HepG2 (cell line): Measurements from ENCODE around the gene CCDC38. TPM values are rescaled to one million over a fixed set of nuclear protein-coding genes. Genes with fewer than 3 reads are reported as not detected.
A peak's percentile ranks its signal among the peaks of the same experiment; 100 is the strongest.

Experiments used
- ATAC-seq: fragments of 200-7000 bp; cut with Tn5 transposase; 3 replicates; pipeline ENCODE4 v1.9.1; 2020; ENCODE audit warnings: mild to moderate bottlenecking, moderate library complexity
- BruUV-seq: library from RNA; stranded (reverse); fragments of 400-500 nt; replicated peaks from 2 replicates; lab custom pipeline; 2021; lab: Mats Ljungman, UMichigan
- CTCF ChIA-PET: fragments of 300-600 bp; formaldehyde crosslinking; extraction: SDS; loops from one replicate; lab custom pipeline; 2021; ENCODE audit warnings: low total read pairs, inconsistent platforms, low intra/inter-chr PET ratio; lab: Yijun Ruan, JAX
- POLR2A ChIA-PET: fragments of 350-600 bp; sonication (Branson Sonifier 250); formaldehyde crosslinking; loops from one replicate; lab custom pipeline; 2020; ENCODE audit warnings: antibody characterized with exemption, inconsistent platforms; lab: Yijun Ruan, JAX
- DNase-seq: peaks from one replicate; pipeline ENCODE4 v3.0.0-alpha.2; 2015; ENCODE audit warnings: low spot score
- FAIRE-seq: peaks from 3 replicates; lab custom pipeline; 2011; peaks lifted over from hg19 to GRCh38; lab: Jason Lieb, UNC
- H2AFZ ChIP-seq: one replicate; pipeline ENCODE4 v1.6.1; 2011; ENCODE audit warnings: low read length, inconsistent platforms
- H3K27ac ChIP-seq: fragments of 300-600 bp; 3 replicates; pipeline ENCODE4 v1.8.0; 2011; ENCODE audit warnings: mixed run types, mild to moderate bottlenecking, mixed read lengths, low read length, inconsistent platforms; ENCODE audit not compliant: insufficient read depth; ENCODE audit errors: extremely low read length
- H3K27me3 ChIP-seq, 2 experiments: fragments of 200-600 bp in 1 of 2; 2 replicates in 1 of 2; 3 replicates in 1 of 2; pipeline versions ENCODE4 v1.6.0 to v1.8.0; 2011; ENCODE audit warnings: low read length in 2 of 2, mild to moderate bottlenecking in 2 of 2, moderate library complexity in 2 of 2, inconsistent platforms in 1 of 2; ENCODE audit not compliant: insufficient read depth in 2 of 2, control insufficient read depth in 1 of 2
- H3K36me3 ChIP-seq, 2 experiments: fragments of 200-600 bp in 1 of 2; replicated peaks in 1 of 2; 2 replicates in 1 of 2; 3 replicates in 1 of 2; pipeline versions ENCODE4 v1.5.1 to v1.8.0; 2011; ENCODE audit warnings: low read length in 2 of 2, inconsistent platforms in 1 of 2; ENCODE audit not compliant: insufficient read depth in 2 of 2, control insufficient read depth in 1 of 2
- H3K4me1 ChIP-seq: 2 replicates; pipeline ENCODE4 v1.5.1; 2012; ENCODE audit warnings: low read length, inconsistent platforms; ENCODE audit not compliant: insufficient read depth
- H3K4me2 ChIP-seq: 2 replicates; pipeline ENCODE4 v1.6.0; 2011; ENCODE audit warnings: low read depth, low read length, inconsistent platforms
- H3K4me3 ChIP-seq, 3 experiments: fragments of 200-600 bp in 1 of 3; sonication (generic), shearing (Covaris generic) in 1 of 3; replicated peaks in 1 of 3; 2 replicates each; pipeline ENCODE4 v1.5.1; 2011 to 2016; ENCODE audit warnings: low read length in 3 of 3, inconsistent platforms in 2 of 3, low read depth in 2 of 3, mild to moderate bottlenecking in 2 of 3, control low read depth in 1 of 3, mixed read lengths in 1 of 3; ENCODE audit not compliant: insufficient read depth in 1 of 3
- H3K79me2 ChIP-seq: one replicate; pipeline ENCODE4 v1.6.1; 2011; ENCODE audit warnings: low read length, inconsistent platforms; ENCODE audit not compliant: insufficient read depth
- H3K9ac ChIP-seq: 2 replicates; pipeline ENCODE4 v1.6.0; 2011; ENCODE audit warnings: mild to moderate bottlenecking, low read depth, low read length, inconsistent platforms; ENCODE audit not compliant: insufficient read depth
- H3K9me3 ChIP-seq: 2 replicates; pipeline ENCODE4 v1.5.1; 2012; ENCODE audit warnings: mild to moderate bottlenecking, low read length
- H4K20me1 ChIP-seq: 2 replicates; pipeline ENCODE4 v1.6.0; 2011; ENCODE audit warnings: inconsistent platforms, mild to moderate bottlenecking, low read length, moderate library complexity; ENCODE audit not compliant: insufficient read depth
- ARNTL ChIP-seq: sonication (generic); formaldehyde crosslinking; IDR thresholded peaks from 2 replicates; pipeline ENCODE4 v1.4.0; 2020; ENCODE audit warnings: mild to moderate bottlenecking, missing genetic modification reagents
- FOXA1 ChIP-seq, 2 experiments: fragments of 450-650 bp in 1 of 2; sonication (generic) in 1 of 2; formaldehyde crosslinking in 1 of 2; IDR thresholded peaks; 2 replicates each; pipeline versions ENCODE4 v1.4.0 to v1.6.1; 2016 to 2020; ENCODE audit warnings: missing genetic modification reagents in 1 of 2
- NONO ChIP-seq, 2 experiments: fragments of 450-650 bp in 1 of 2; sonication (generic) in 1 of 2; formaldehyde crosslinking in 1 of 2; IDR thresholded peaks in 1 of 2; conservative IDR thresholded peaks in 1 of 2; 2 replicates each; pipeline versions ENCODE4 v1.6.1 to v1.8.0; 2017 to 2022; ENCODE audit warnings: mild to moderate bottlenecking in 1 of 2, missing genetic modification reagents in 1 of 2, moderate library complexity in 1 of 2
- ONECUT2 ChIP-seq: sonication (generic); formaldehyde crosslinking; IDR thresholded peaks from 2 replicates; pipeline ENCODE4 v1.4.0; 2020; ENCODE audit warnings: missing genetic modification reagents
- SNRNP70 ChIP-seq: fragments of 200-400 bp; formaldehyde crosslinking; IDR thresholded peaks from 2 replicates; pipeline ENCODE4 v1.6.1; 2017; ENCODE audit warnings: mild to moderate bottlenecking, low read depth, low read length, moderate library complexity
- SPEN ChIP-seq: sonication (generic); formaldehyde crosslinking; IDR thresholded peaks from 2 replicates; pipeline ENCODE4 v1.5.1; 2020; ENCODE audit warnings: low read depth, mild to moderate bottlenecking, missing genetic modification reagents
- THAP11 ChIP-seq: IDR thresholded peaks from 2 replicates; pipeline ENCODE4 v1.6.1; 2016; ENCODE audit warnings: missing biosample characterization, missing genetic modification reagents
- TMF1 ChIP-seq: sonication (generic); formaldehyde crosslinking; IDR thresholded peaks from 2 replicates; pipeline ENCODE4 v1.8.1; 2022; ENCODE audit warnings: low read depth, missing genetic modification reagents
- ZMYM4 ChIP-seq: sonication (generic); formaldehyde crosslinking; IDR thresholded peaks from 2 replicates; pipeline ENCODE4 v1.8.1; 2023; ENCODE audit warnings: mild to moderate bottlenecking, missing genetic modification reagents
- ZNF367 ChIP-seq: sonication (generic); formaldehyde crosslinking; IDR thresholded peaks from 2 replicates; pipeline ENCODE4 v1.4.0; 2020; ENCODE audit warnings: missing genetic modification reagents, borderline replicate concordance
- ZNF781 ChIP-seq: sonication (generic); formaldehyde crosslinking; IDR thresholded peaks from 2 replicates; pipeline ENCODE4 v1.5.1; 2020; ENCODE audit warnings: borderline replicate concordance, mild to moderate bottlenecking, missing genetic modification reagents; ENCODE audit errors: not compliant biosample characterization
- ZNF788 ChIP-seq: sonication (generic); formaldehyde crosslinking; IDR thresholded peaks from 2 replicates; pipeline ENCODE4 v1.5.0; 2020; ENCODE audit warnings: mild to moderate bottlenecking, missing genetic modification reagents, borderline replicate concordance
- WGBS: methylation state at CpG from one replicate; pipeline ENCODE4 v1.1.6; 2017; ENCODE audit warnings: low lambda C conversion rate; 5-methylcytosine and 5-hydroxymethylcytosine counted together
- in situ Hi-C: cut with HindIII; loops from 2 replicates; pipeline ENCODE4 v1.10.0; 2017; ENCODE audit warnings: low pct_unique_long_range_greater_than_20kb; ENCODE audit not compliant: extremely low pct_ligation_motif_present
- intact Hi-C: fragments of 100-400 bp; cut with micrococcal nuclease; formaldehyde crosslinking; loops from one replicate; pipeline ENCODE4 v1.10.0; 2022; ENCODE audit not compliant: unreplicated experiment
- polyA plus RNA-seq, 8 experiments: library from polyadenylated mRNA; depleted of rRNA in 3 of 8; stranded (reverse) in 7 of 8; unstranded in 1 of 8; fragments of >200 nt; fragmentation: Illumina TruSeq in 4 of 8; extraction: Trizol in 4 of 8; gene quantifications; 2 replicates each; pipeline versions ENCODE4 v1.2.1 to v1.2.3, GENCODE V29; 2011 to 2016; ENCODE audit warnings: low read depth in 4 of 8, missing spikeins in 1 of 8, mixed read lengths in 1 of 8; ENCODE audit not compliant: insufficient read depth in 1 of 8
- total RNA-seq, 5 experiments: library from RNA; depleted of rRNA; stranded (reverse); fragments of >200 nt; fragmentation: Illumina TruSeq; extraction: Trizol; gene quantifications; 2 replicates each; pipeline ENCODE4 v1.2.3, GENCODE V29; 2016; ENCODE audit warnings: low read depth in 1 of 5
- TF ChIP-seq, protein P1 (sequence below): sonication (generic); formaldehyde crosslinking; IDR thresholded peaks from 2 replicates; pipeline ENCODE4 v1.8.1; 2023; ENCODE audit warnings: mild to moderate bottlenecking, missing genetic modification reagents, borderline replicate concordance
- TF ChIP-seq, protein P2 (sequence below): sonication (generic); formaldehyde crosslinking; IDR thresholded peaks from 2 replicates; pipeline ENCODE4 v1.8.0; 2022; ENCODE audit warnings: low read depth, missing genetic modification reagents
- TF ChIP-seq, protein P3 (sequence below): sonication (generic); formaldehyde crosslinking; IDR thresholded peaks from 2 replicates; pipeline ENCODE4 v1.4.0; 2020; ENCODE audit warnings: missing genetic modification reagents
- TF ChIP-seq, protein P4 (sequence below): IDR thresholded peaks from 2 replicates; pipeline ENCODE4 v1.6.1; 2018; ENCODE audit warnings: missing genetic modification reagents, mild to moderate bottlenecking, missing compliant biosample characterization
- TF ChIP-seq, protein P5 (sequence below): sonication (generic); formaldehyde crosslinking; IDR thresholded peaks from 2 replicates; pipeline ENCODE4 v1.8.0; 2022; ENCODE audit warnings: mild to moderate bottlenecking, missing genetic modification reagents

The CCDC38 gene
- total and polyA plus RNA-seq, 2 of the 13 experiments (the other 11 are each of a cell fraction or from before 2014, with no cell fraction given) = 0.24 to 0.32 TPM

DNA sequence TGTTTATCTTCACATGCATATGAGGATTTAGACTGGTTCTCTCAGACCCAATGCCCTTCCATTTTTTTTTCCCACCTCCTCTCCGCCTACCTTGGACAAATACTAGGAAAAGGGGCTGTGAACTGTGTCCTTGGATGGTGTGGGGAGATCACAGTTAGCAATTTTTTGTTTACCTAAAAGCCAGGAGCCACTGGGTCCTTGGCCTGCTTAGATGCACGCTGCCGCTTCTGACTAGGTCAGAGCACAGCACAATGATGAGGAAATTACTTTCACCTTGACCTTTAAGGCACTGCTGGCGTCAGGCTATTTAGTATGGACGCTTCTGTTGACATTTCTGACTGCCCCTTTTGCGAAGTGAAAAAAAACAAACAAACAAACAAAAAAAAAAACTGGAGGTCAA, 1.9 kb downstream of the CCDC38 start:
- WGBS = 4% methylated on average over 6 of the region's 6 CpGs
- H3K4me1 ChIP-seq = peaks cover 45% of the 10 kb centered on the region
- BruUV-seq = no TSS peak
- no peak overlapping the region for H3K9ac ChIP-seq
- FAIRE-seq (peak; percentile 95), DNase-seq (peak; percentile 91), ATAC-seq (peak; percentile 65)
- intact Hi-C loops = no loop called here
- in situ Hi-C loops = no loop called here
- no peaks in the 10 kb centered on the region for H4K20me1 ChIP-seq
- peaks cover 12% of the 10 kb centered on the region for H3K79me2 ChIP-seq
- ChIA-PET POLR2A (interaction anchor here (1.7 to 4.7 kb wide), 4 partner anchors 15 to 95 kb away, joined by 4 to 92 read pairs (median 36); partner anchors contain the start of gene LTA4H), CTCF (no interaction called here)
- H3K27me3 ChIP-seq = no peaks in the 10 kb centered on the region; a peak in 2 of 5 replicates
- H3K4me2 ChIP-seq = peak overlapping the region; percentile 53
- no peak overlapping the region; a peak in 1 of 6 replicates for H3K4me3 ChIP-seq
- no peaks in the 10 kb centered on the region for H3K9me3 ChIP-seq
- no peaks in the 10 kb centered on the region for H3K36me3 ChIP-seq
- H2AFZ ChIP-seq = no peak overlapping the region
- H3K27ac ChIP-seq = peak overlapping the region; percentile 53
- TF ChIP-seq ZMYM4 (CRISPR knock-in tag) = peak; percentile 89
- no peak for TF ChIP-seq SNRNP70
- no peak for TF ChIP-seq NONO (IDR thresholded peaks at IDR 0.05)
- peak; percentile 91 for TF ChIP-seq NONO (CRISPR knock-in tag; conservative IDR thresholded peaks at IDR 0.05)
- TF ChIP-seq ONECUT2 (CRISPR knock-in tag) = 0 out of 2 replicates have a peak, but pooled peaks have one; percentile 14
- peak; percentile 67 for TF ChIP-seq THAP11 (CRISPR knock-in tag)
- no peak for TF ChIP-seq ZNF367
- peak; percentile 60; the same call in 1 of the 2 replicates for TF ChIP-seq ARNTL (CRISPR knock-in tag)
- TF ChIP-seq TMF1 (CRISPR knock-in tag) = peak; percentile 48; the same call in 1 of the 2 replicates
- TF ChIP-seq, protein P1, sequence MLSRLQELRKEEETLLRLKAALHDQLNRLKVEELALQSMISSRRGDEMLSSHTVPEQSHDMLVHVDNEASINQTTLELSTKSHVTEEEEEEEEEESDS = peak; percentile 66; the same call in 1 of the 2 replicates
- TF ChIP-seq ZNF788 (CRISPR knock-in tag) = peak; percentile 71; the same call in 1 of the 2 replicates
- TF ChIP-seq, protein P2, sequence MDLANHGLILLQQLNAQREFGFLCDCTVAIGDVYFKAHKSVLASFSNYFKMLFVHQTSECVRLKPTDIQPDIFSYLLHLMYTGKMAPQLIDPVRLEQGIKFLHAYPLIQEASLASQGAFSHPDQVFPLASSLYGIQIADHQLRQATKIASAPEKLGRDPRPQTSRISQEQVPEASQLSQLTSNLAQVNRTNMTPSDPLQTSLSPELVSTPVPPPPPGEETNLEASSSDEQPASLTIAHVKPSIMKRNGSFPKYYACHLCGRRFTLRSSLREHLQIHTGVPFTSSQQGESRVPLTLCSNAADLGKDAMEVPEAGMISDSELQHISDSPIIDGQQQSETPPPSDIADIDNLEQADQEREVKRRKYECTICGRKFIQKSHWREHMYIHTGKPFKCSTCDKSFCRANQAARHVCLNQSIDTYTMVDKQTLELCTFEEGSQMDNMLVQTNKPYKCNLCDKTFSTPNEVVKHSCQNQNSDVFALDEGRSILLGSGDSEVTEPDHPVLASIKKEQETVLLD = peak; percentile 59; the same call in 1 of the 2 replicates
- TF ChIP-seq, protein P3, sequence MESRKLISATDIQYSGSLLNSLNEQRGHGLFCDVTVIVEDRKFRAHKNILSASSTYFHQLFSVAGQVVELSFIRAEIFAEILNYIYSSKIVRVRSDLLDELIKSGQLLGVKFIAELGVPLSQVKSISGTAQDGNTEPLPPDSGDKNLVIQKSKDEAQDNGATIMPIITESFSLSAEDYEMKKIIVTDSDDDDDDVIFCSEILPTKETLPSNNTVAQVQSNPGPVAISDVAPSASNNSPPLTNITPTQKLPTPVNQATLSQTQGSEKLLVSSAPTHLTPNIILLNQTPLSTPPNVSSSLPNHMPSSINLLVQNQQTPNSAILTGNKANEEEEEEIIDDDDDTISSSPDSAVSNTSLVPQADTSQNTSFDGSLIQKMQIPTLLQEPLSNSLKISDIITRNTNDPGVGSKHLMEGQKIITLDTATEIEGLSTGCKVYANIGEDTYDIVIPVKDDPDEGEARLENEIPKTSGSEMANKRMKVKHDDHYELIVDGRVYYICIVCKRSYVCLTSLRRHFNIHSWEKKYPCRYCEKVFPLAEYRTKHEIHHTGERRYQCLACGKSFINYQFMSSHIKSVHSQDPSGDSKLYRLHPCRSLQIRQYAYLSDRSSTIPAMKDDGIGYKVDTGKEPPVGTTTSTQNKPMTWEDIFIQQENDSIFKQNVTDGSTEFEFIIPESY (CRISPR knock-in tag) = peak; percentile 31; the same call in 1 of the 2 replicates
- TF ChIP-seq, protein P4, sequence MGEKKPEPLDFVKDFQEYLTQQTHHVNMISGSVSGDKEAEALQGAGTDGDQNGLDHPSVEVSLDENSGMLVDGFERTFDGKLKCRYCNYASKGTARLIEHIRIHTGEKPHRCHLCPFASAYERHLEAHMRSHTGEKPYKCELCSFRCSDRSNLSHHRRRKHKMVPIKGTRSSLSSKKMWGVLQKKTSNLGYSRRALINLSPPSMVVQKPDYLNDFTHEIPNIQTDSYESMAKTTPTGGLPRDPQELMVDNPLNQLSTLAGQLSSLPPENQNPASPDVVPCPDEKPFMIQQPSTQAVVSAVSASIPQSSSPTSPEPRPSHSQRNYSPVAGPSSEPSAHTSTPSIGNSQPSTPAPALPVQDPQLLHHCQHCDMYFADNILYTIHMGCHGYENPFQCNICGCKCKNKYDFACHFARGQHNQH (CRISPR knock-in tag) = peak; percentile 89
- TF ChIP-seq ZNF781 (CRISPR knock-in tag) = peak; percentile 38
- TF ChIP-seq, protein P5, sequence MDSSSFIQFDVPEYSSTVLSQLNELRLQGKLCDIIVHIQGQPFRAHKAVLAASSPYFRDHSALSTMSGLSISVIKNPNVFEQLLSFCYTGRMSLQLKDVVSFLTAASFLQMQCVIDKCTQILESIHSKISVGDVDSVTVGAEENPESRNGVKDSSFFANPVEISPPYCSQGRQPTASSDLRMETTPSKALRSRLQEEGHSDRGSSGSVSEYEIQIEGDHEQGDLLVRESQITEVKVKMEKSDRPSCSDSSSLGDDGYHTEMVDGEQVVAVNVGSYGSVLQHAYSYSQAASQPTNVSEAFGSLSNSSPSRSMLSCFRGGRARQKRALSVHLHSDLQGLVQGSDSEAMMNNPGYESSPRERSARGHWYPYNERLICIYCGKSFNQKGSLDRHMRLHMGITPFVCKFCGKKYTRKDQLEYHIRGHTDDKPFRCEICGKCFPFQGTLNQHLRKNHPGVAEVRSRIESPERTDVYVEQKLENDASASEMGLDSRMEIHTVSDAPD (CRISPR knock-in tag) = no peak
- TF ChIP-seq FOXA1 (IDR thresholded peaks at IDR 0.05) = peak; percentile 77
- TF ChIP-seq FOXA1 (CRISPR knock-in tag; IDR thresholded peaks at IDR 0.05) = peak; percentile 83
- TF ChIP-seq SPEN (CRISPR knock-in tag) = peak; percentile 72; the same call in 1 of the 2 replicates
